K562 (cell line): ENCODE measurements around the gene RSPH6A.

Source experiments
- GATA2 ChIP-seq: sonication (generic); formaldehyde crosslinking; IDR thresholded peaks from 2 replicates; pipeline ENCODE4 v1.4.0; 2020; ENCODE audit warnings: mild to moderate bottlenecking, missing genetic modification reagents
- JUNB ChIP-seq: fragments of 450-650 bp; formaldehyde crosslinking; conservative IDR thresholded peaks from 2 replicates; pipeline ENCODE4 v1.4.0; 2020; ENCODE audit warnings: mild to moderate bottlenecking
- KLF6 ChIP-seq: fragments of 250-450 bp; sonication (Bioruptor Pico); IDR thresholded peaks from 2 replicates; pipeline ENCODE4 v1.4.0; 2020; ENCODE audit warnings: mild to moderate bottlenecking, moderate library complexity, borderline replicate concordance
- SMARCA5 ChIP-seq: fragments of 450-650 bp; IDR thresholded peaks from 2 replicates; pipeline ENCODE4 v1.6.1; 2016
- SP1 ChIP-seq: sonication (generic); formaldehyde crosslinking; IDR thresholded peaks from 2 replicates; pipeline ENCODE4 v1.8.1; 2022; ENCODE audit warnings: mild to moderate bottlenecking, missing genetic modification reagents
- U2AF1 ChIP-seq: fragments of 200-400 bp; formaldehyde crosslinking; optimal IDR thresholded peaks from 2 replicates; pipeline ENCODE3; 2017; ENCODE audit warnings: mild to moderate bottlenecking, low read depth, low read length, moderate library complexity
- TF ChIP-seq, protein P1 (sequence below), 2 experiments: fragments of 450-650 bp in 1 of 2; sonication (generic) in 1 of 2; formaldehyde crosslinking in 1 of 2; IDR thresholded peaks in 1 of 2; conservative IDR thresholded peaks in 1 of 2; 2 replicates each; pipeline versions ENCODE4 v1.6.1 to v1.8.1; 2016 to 2023; ENCODE audit warnings: mild to moderate bottlenecking in 2 of 2, moderate library complexity in 2 of 2, inconsistent platforms in 1 of 2, missing genetic modification reagents in 1 of 2

DNA sequence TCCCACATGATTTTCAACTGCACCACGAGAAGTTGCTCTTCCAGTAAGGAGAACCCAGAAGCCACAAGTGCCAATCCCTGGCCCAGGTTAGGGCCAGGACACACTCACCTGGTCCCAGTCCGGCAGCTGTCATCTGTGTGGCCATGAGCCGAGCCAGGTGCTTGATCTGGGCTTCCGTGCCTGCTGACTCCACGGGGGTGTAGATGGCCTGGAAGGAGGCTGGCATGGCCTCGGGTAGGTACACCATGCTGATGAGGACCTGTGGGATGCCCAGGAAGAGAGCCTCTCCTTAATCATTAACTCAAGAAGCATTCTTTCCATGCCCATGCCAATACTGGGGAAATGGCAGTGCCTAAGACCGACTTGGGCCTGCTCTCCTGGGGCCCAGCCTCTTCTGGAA is 19.9 kb upstream of the RSPH6A start:
- TF ChIP-seq, protein P1, sequence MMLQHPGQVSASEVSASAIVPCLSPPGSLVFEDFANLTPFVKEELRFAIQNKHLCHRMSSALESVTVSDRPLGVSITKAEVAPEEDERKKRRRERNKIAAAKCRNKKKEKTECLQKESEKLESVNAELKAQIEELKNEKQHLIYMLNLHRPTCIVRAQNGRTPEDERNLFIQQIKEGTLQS (IDR thresholded peaks at IDR 0.05) = no peak
- TF ChIP-seq, protein P1 (CRISPR knock-in tag; conservative IDR thresholded peaks at IDR 0.05) = no peak
- TF ChIP-seq KLF6 (CRISPR knock-in tag) (no peak), JUNB (CRISPR knock-in tag) (no peak), U2AF1 (no peak), GATA2 (CRISPR knock-in tag) (no peak), SMARCA5 (no peak), SP1 (CRISPR knock-in tag) (no peak)
